Lung (tissue), 12 donors: ENCODE results near the gene CAMK2D. TPM values are rescaled to one million over a fixed set of nuclear protein-coding genes. Genes with fewer than 3 reads are reported as not detected.

Source experiments
- ATAC-seq: fragments of 200-7000 bp; cut with Tn5 transposase; one replicate; pipeline ENCODE4 v1.9.1; 2020; ENCODE audit warnings: moderate number of reproducible peaks; ENCODE audit not compliant: insufficient read depth, low FRiP score
- DNase-seq, 3 donors: peaks; one replicate each; pipeline ENCODE4 v3.0.0-alpha.2; 2013 to 2017
- H3K27ac ChIP-seq, 2 donors: one replicate each; pipeline ENCODE4 v1.5.1; 2013; ENCODE audit warnings: mild to moderate bottlenecking in 2 of 2, moderate library complexity in 2 of 2, control low read depth in 1 of 2, inconsistent platforms in 1 of 2, low read depth in 1 of 2, low read length in 1 of 2
- H3K27me3 ChIP-seq, 3 donors: one replicate each; pipeline ENCODE4 v1.5.1; 2013; ENCODE audit warnings: low read length in 2 of 3; ENCODE audit not compliant: control insufficient read depth in 3 of 3, insufficient read depth in 3 of 3
- H3K36me3 ChIP-seq, 4 donors: one replicate each; pipeline ENCODE4 v1.5.1; 2013; ENCODE audit warnings: low read length in 4 of 4, mild to moderate bottlenecking in 1 of 4, moderate library complexity in 1 of 4; ENCODE audit not compliant: control insufficient read depth in 4 of 4, insufficient read depth in 4 of 4
- H3K4me1 ChIP-seq, 5 donors: one replicate each; pipeline ENCODE4 v1.5.1; 2013; ENCODE audit warnings: low read length in 5 of 5, mild to moderate bottlenecking in 2 of 5, moderate library complexity in 1 of 5; ENCODE audit not compliant: control insufficient read depth in 5 of 5, insufficient read depth in 5 of 5
- H3K4me3 ChIP-seq: one replicate; pipeline ENCODE4 v1.5.1; 2013; ENCODE audit warnings: mild to moderate bottlenecking, control low read depth, moderate library complexity
- H3K9ac ChIP-seq, 2 donors: one replicate each; pipeline ENCODE4 v1.5.1; 2013; ENCODE audit warnings: low read length in 2 of 2, control low read depth in 1 of 2; ENCODE audit not compliant: insufficient read depth in 1 of 2
- H3K9me3 ChIP-seq, 4 donors: one replicate each; pipeline ENCODE4 v1.5.1; 2013; ENCODE audit warnings: low read length in 3 of 4, mild to moderate bottlenecking in 1 of 4, moderate library complexity in 1 of 4; ENCODE audit not compliant: control insufficient read depth in 4 of 4, insufficient read depth in 3 of 4
- CTCF ChIP-seq: IDR thresholded peaks from 2 replicates; pipeline ENCODE4 v1.5.1; 2012; ENCODE audit warnings: mild to moderate bottlenecking; ENCODE audit errors: control extremely low read depth, extremely low read depth
- WGBS, 2 donors: extraction: QIAGEN DNeasy Blood & Tissue Kit; methylation state at CpG; one replicate each; pipeline ENCODE4 v1.1.7; 2013; 5-methylcytosine and 5-hydroxymethylcytosine counted together
- polyA plus RNA-seq, 2 donors: library from polyadenylated mRNA; stranded (reverse); fragments of 200-250 nt; gene quantifications; one replicate each; pipeline ENCODE4 v1.2.1, GENCODE V29; 2013
- total RNA-seq, 2 donors: library from RNA; depleted of rRNA in 1 of 2; stranded (reverse); fragments of >200 nt in 1 of 2; gene quantifications; one replicate each; pipeline ENCODE4 v1.2.1, GENCODE V29; 2014 to 2021
- donor health status: control.
- donor health status: control.
- donor health status: Bipolar disorder and iron deficiency.
- donor health status: healthy.
- donor health status: DM: yes; HTN: yes; CAD: no.

CAMK2D gene
- total and polyA plus RNA-seq, 4 donors, result 11.9 to 98.2 (median 36.6) TPM

GRCh38 chr4:113471146-113471860, 290.2 kb downstream of the CAMK2D start:
- H3K9ac ChIP-seq, result no peak overlapping the region
- H3K27me3 ChIP-seq, result no peaks in the 10 kb centered on the region
- WGBS, 2 donors, result 89 to 92% methylated on average over 4 of the region's 4 CpGs
- H3K36me3 ChIP-seq, result peaks cover 0 to 2% (median 0%) of the 10 kb centered on the region in 4 donors
- no peak for TF ChIP-seq CTCF
- H3K4me3 ChIP-seq, result no peak overlapping the region
- DNase-seq (no peak), ATAC-seq (no peak)
- peak overlapping the region in 1 of 2 donors; percentile 84 for H3K27ac ChIP-seq
- peaks cover 0 to 35% (median 6%) of the 10 kb centered on the region in 5 donors for H3K4me1 ChIP-seq
- no peaks in the 10 kb centered on the region for H3K9me3 ChIP-seq

DNA sequence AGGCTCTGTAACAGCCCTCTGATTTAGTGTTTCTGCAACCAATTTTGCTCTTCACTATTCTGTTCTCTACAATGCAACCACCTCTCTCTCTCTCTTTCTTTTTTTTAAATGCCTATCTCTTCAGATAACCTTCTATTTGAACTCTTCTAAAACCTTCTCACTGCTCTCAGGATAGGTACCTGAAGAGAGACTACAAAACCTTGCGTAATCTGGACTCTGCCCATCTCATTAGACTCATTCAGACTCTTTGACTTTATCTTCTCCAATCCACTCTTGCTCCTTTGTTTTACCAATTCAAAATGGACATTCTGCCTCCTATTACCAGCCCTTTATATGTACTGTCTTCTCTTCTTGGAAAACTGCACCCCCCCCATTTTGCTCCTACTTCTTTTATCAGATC, 291.6 kb downstream of the CAMK2D start:
- Histone ChIP-seq H3K9ac (no peak overlapping the region), H3K27ac (peak overlapping the region in 1 of 2 donors; percentile 95), H3K4me1 (peaks cover 0 to 35% (median 6%) of the 10 kb centered on the region in 5 donors), H3K36me3 (peaks cover 0 to 5% (median 2%) of the 10 kb centered on the region in 4 donors), H3K27me3 (no peaks in the 10 kb centered on the region), H3K4me3 (no peak overlapping the region), H3K9me3 (no peaks in the 10 kb centered on the region)
- ATAC-seq (no peak), DNase-seq (no peak)
- 97 to 100% methylated on average over 1 of the region's 1 CpG for WGBS, 2 donors
- TF ChIP-seq CTCF, result no peak

DNA sequence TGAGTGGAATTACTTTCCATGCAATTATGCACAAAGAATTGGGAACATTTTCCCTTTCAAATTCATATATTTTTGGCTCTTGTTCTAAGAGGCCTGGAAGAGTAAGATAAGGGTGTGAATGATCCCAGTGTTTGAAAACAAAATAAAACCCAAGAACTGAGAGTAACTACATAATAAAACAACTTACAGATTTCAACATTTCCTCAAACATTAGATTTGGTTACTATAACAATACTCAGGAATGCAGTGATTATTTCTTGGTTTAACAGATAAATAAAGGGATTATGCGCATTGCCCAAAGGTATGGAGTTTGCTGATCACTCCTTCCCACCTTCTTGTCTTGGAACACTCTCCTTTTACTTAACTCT, 292.5 kb downstream of the CAMK2D start:
- Histone ChIP-seq H3K36me3 (peaks cover 0 to 9% (median 5%) of the 10 kb centered on the region in 4 donors), H3K9me3 (no peaks in the 10 kb centered on the region), H3K27me3 (no peaks in the 10 kb centered on the region), H3K4me3 (no peak overlapping the region), H3K27ac (peak overlapping the region in 1 of 2 donors; percentile 95), H3K9ac (no peak overlapping the region), H3K4me1 (peaks cover 0 to 35% (median 6%) of the 10 kb centered on the region in 5 donors)
- no peak for TF ChIP-seq CTCF
- WGBS, 2 donors, result 84 to 97% methylated on average over 1 of the region's 1 CpG
- no peak for ATAC-seq
- no peak for DNase-seq
